ENCODE data around the gene TTC23L. TPM values are rescaled to one million over a fixed set of nuclear protein-coding genes. Genes with fewer than 3 reads are reported as not detected.
A peak's percentile ranks its signal among the peaks of the same experiment; 100 is the strongest.

The TTC23L gene, protein sequence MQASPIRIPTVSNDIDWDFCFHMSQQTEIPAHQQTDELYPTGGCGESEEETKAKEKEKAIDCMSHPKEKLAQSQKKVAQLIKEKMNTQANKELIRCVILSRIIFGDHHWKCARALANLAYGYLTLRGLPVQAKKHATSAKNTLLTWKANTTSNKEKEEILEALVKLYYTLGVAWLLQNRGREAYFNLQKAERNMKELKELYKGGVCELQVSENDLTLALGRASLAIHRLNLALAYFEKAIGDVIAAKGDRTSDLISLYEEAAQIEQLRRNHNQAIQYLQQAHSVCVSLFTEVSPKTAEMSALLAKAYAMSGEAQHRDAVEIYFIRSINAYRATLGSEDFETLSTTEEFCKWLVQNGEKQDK
- total RNA-seq (2014; rRNA removed; shearing (Covaris generic)) (2.2 and 3.6 TPM in 2 replicates), polyA plus RNA-seq (2016; fragmentation: Nextera tagmentation; extraction: Ambion mirVana) (1.1 and 2.3 TPM in 2 replicates)
- long read RNA-seq, partial matches to known transcripts, result 1 of 2 reads
- long read RNA-seq, other reads (novel, unspliced or antisense), result 1 of 2 reads

DNA sequence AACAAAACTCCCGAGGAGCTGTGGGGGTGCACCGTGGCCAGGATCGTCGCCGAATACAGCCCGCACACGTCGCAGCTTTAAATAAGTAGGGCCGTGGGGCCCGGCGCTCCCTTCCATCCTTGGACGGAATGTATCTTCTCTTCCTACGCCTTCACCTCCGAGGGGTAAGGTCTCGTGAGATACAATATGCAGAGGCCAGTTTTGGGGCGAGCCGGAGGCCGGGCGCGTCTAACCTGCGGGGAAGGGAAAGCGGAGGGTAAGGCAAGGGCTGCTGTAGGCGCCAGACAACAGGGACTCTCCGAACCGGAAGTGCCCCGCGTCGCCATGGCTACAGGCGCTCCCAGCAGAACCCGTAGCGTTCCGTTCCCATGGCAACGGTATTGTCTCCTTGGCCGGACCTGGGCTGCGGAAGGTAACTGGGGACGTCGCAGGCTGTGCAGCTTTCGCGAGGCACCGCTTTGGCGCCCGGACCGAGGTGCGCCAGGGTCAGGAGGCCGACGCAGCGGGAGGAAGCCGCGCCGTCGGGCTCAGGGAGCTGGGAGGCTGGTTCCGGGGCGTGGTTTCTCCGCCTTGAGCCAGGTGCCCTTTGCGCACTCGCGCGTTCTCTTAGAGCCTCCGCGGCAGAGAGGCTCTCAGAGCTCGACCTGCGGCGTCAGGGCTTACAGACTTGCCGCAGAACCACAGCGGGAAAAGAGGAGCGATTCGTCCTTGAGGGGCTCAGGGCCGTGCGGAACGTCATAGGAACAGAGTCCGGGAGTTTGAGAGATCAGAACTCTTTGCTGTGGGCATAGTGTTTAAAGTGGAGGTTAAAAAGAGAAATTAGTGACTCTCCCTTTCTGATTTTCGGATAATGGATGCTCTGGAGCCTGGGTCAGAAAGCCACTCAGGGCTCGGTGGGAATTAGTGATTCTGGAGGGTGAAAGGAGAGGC is at the start of gene TTC23L:
Gene TTC23L (plus strand): TSS at position 380 of the 930 bp plus-strand sequence. CDS start 1,508 bp downstream, outside the sequence.
- H3K27ac Mint-ChIP-seq, result peak within 1 kb of the TSS; percentile 97
- Histone ChIP-seq H3K4me3 (peak within 1 kb of the TSS; percentile 56), H3K36me3 (ENCODE audit: insufficient read depth) (no peaks in the 10 kb centered on the region; the same call in 1 of the 2 replicates), H3K27me3 (ENCODE audit: insufficient read depth) (no peaks in the 10 kb centered on the region), H4K20me1 (replicated peaks; ENCODE audit: insufficient read depth) (no peaks in the 10 kb centered on the region), H2AFZ (peak within 1 kb of the TSS; percentile 97), H3F3A (replicated peaks; ENCODE audit: low read depth) (peaks cover 3% of the 10 kb centered on the region; the same call in 1 of the 2 replicates), H3K4me2 (peak within 1 kb of the TSS; percentile 82), H3K79me2 (replicated peaks; ENCODE audit: insufficient read depth) (no peaks in the 10 kb centered on the region), H3K9me2 (ENCODE audit: insufficient read depth) (no peaks in the 10 kb centered on the region), H3K27ac (ENCODE audit: low read depth) (peak within 1 kb of the TSS; percentile 92), H3K4me1 (ENCODE audit: insufficient read depth) (peaks cover 4% of the 10 kb centered on the region; the same call in 1 of the 2 replicates)
- peaks cover 31% of the 10 kb centered on the region for H3K36me3 Mint-ChIP-seq (ENCODE audit: low read depth)
- H3K9me3 Mint-ChIP-seq, result peaks cover 11% of the 10 kb centered on the region
- peaks cover 5% of the 10 kb centered on the region for H3K27me3 Mint-ChIP-seq (ENCODE audit: insufficient read depth, low read depth, poor library complexity)
- H3K4me3 Mint-ChIP-seq, result peak within 1 kb of the TSS; percentile 90
- ATAC-seq (peak; percentile 93), DNase-seq (ENCODE audit: low spot score) (peak; percentile 100)
- no peak for TF ChIP-seq STAT1 (IDR thresholded peaks at IDR 0.05; ENCODE audit: unreplicated experiment)
- TF ChIP-seq EZH2 (IDR thresholded peaks at IDR 0.05; ENCODE audit: low read depth, unreplicated experiment), result no peak
- TF ChIP-seq, protein P1, sequence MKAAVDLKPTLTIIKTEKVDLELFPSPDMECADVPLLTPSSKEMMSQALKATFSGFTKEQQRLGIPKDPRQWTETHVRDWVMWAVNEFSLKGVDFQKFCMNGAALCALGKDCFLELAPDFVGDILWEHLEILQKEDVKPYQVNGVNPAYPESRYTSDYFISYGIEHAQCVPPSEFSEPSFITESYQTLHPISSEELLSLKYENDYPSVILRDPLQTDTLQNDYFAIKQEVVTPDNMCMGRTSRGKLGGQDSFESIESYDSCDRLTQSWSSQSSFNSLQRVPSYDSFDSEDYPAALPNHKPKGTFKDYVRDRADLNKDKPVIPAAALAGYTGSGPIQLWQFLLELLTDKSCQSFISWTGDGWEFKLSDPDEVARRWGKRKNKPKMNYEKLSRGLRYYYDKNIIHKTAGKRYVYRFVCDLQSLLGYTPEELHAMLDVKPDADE (IDR thresholded peaks at IDR 0.05), result peak; percentile 69; the same call in 1 of the 2 replicates
- TF ChIP-seq JUNB (IDR thresholded peaks at IDR 0.05; ENCODE audit: unreplicated experiment), result peak; percentile 63
- TF ChIP-seq, protein P2, sequence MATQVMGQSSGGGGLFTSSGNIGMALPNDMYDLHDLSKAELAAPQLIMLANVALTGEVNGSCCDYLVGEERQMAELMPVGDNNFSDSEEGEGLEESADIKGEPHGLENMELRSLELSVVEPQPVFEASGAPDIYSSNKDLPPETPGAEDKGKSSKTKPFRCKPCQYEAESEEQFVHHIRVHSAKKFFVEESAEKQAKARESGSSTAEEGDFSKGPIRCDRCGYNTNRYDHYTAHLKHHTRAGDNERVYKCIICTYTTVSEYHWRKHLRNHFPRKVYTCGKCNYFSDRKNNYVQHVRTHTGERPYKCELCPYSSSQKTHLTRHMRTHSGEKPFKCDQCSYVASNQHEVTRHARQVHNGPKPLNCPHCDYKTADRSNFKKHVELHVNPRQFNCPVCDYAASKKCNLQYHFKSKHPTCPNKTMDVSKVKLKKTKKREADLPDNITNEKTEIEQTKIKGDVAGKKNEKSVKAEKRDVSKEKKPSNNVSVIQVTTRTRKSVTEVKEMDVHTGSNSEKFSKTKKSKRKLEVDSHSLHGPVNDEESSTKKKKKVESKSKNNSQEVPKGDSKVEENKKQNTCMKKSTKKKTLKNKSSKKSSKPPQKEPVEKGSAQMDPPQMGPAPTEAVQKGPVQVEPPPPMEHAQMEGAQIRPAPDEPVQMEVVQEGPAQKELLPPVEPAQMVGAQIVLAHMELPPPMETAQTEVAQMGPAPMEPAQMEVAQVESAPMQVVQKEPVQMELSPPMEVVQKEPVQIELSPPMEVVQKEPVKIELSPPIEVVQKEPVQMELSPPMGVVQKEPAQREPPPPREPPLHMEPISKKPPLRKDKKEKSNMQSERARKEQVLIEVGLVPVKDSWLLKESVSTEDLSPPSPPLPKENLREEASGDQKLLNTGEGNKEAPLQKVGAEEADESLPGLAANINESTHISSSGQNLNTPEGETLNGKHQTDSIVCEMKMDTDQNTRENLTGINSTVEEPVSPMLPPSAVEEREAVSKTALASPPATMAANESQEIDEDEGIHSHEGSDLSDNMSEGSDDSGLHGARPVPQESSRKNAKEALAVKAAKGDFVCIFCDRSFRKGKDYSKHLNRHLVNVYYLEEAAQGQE (IDR thresholded peaks at IDR 0.05; ENCODE audit: unreplicated experiment), result no peak
- TF ChIP-seq CREB1 (CRISPR knock-in tag; IDR thresholded peaks at IDR 0.05; ENCODE audit: low read depth), result peak; percentile 65; the same call in 1 of the 2 replicates
- peak; percentile 96 for TF ChIP-seq POLR2AphosphoS5 (IDR thresholded peaks at IDR 0.05; ENCODE audit: low read depth)
- H3K4me1 Mint-ChIP-seq, result peaks cover 10% of the 10 kb centered on the region
